Measurements from ENCODE around the gene DBT.

Gene DBT

GRCh38 chr1:100184536-100184935, 65.1 kb downstream of the DBT start:
- no peak for DNase-seq

- DNase-seq = no peak
Measured at GRCh38 chr1:100183370-100183769, 66.3 kb downstream of the DBT start.

- no peak for DNase-seq
Measured at GRCh38 chr1:100178091-100178490, 71.5 kb downstream of the DBT start, which contains the start of gene LRRC39. LRRC39 (minus strand) TSS chr1:100178256; CDS start chr1:100168516, 9,740 bp downstream.

GRCh38 chr1:100177295-100178041, 72.2 kb downstream of the DBT start:
- DNase-seq = no peak

- DNase-seq = no peak
Measured at GRCh38 chr1:100168051-100168450, 81.6 kb downstream of the DBT start.

- DNase-seq = no peak
Measured at GRCh38 chr1:100164702-100165101, 84.9 kb downstream of the DBT start.

- DNase-seq = no peak
Measured at GRCh38 chr1:100164216-100164615, 85.4 kb downstream of the DBT start.

GRCh38 chr1:100162881-100163280, 86.8 kb downstream of the DBT start:
- DNase-seq = no peak

- DNase-seq = no peak
Measured at GRCh38 chr1:100152271-100152670, 97.4 kb downstream of the DBT start.

- no peak for DNase-seq
Measured at GRCh38 chr1:100151679-100152078, 98.0 kb downstream of the DBT start.

- DNase-seq = no peak
Measured at GRCh38 chr1:100147875-100148274, 101.8 kb downstream of the DBT start.

GRCh38 chr1:100146958-100147357, 102.7 kb downstream of the DBT start:
- no peak for DNase-seq

GRCh38 chr1:100145116-100145515, 104.5 kb downstream of the DBT start:
- no peak for DNase-seq

- DNase-seq = no peak
Measured at GRCh38 chr1:100142343-100142742, 107.3 kb downstream of the DBT start.

- no peak for DNase-seq
Measured at GRCh38 chr1:100141192-100141591, 108.4 kb downstream of the DBT start.

GRCh38 chr1:100137602-100138001, 112.0 kb downstream of the DBT start:
- no peak for DNase-seq
